HL-60 (cell line): Measurements from ENCODE around the gene FGF14.

Source experiments
- DNase-seq, 2 experiments: peaks; one replicate each; pipeline ENCODE4 v3.0.0-alpha.2; 2010 to 2020; ENCODE audit warnings: low read depth in 1 of 2, low spot score in 1 of 2
- H3K27ac ChIP-seq: fragments of 250-450 bp; sonication (Bioruptor Pico); replicated peaks from 2 replicates; pipeline ENCODE4 v1.5.1; 2020; ENCODE audit warnings: mild to moderate bottlenecking, moderate library complexity
- H3K27me3 ChIP-seq: fragments of 250-450 bp; sonication (Bioruptor Pico); 2 replicates; pipeline ENCODE4 v1.5.1; 2021; ENCODE audit warnings: mild to moderate bottlenecking, moderate library complexity; ENCODE audit not compliant: insufficient read depth, poor library complexity, severe bottlenecking
- H3K4me3 ChIP-seq: replicated peaks from 2 replicates; pipeline ENCODE4 v1.5.1; 2011; ENCODE audit warnings: mild to moderate bottlenecking, control low read depth, low read length; ENCODE audit not compliant: insufficient read depth
- GABPA ChIP-seq: IDR thresholded peaks from 2 replicates; pipeline ENCODE4 v1.6.1; 2012; ENCODE audit warnings: low read depth
- POLR2AphosphoS5 ChIP-seq: IDR thresholded peaks from 2 replicates; pipeline ENCODE4 v1.6.1; 2012; ENCODE audit warnings: low read depth
- SPI1 ChIP-seq: IDR thresholded peaks from 2 replicates; pipeline ENCODE4 v1.6.1; 2012; ENCODE audit warnings: low read depth, mild to moderate bottlenecking, borderline replicate concordance
- long read RNA-seq: library from polyadenylated mRNA; unstranded; transcript quantifications from one replicate; pipeline ENCODE4 v2.0.0, GENCODE V29; 2020
- TF ChIP-seq, protein P1 (sequence below): IDR thresholded peaks from 2 replicates; pipeline ENCODE4 v1.6.1; 2012; ENCODE audit warnings: low read depth; ENCODE audit not compliant: insufficient replicate concordance
- TF ChIP-seq, protein P2 (sequence below): IDR thresholded peaks from one replicate; pipeline ENCODE4 v1.5.1; 2011; ENCODE audit warnings: low read length, control low read depth, inconsistent platforms; ENCODE audit not compliant: insufficient read depth

FGF14 gene
- long read RNA-seq, partial matches to known transcripts = 0 of 2 reads
- long read RNA-seq, other reads (novel, unspliced or antisense) = 2 of 2 reads

- Histone ChIP-seq H3K4me3 (no peak within 1 kb of the TSS), H3K27me3 (peaks cover 65% of the 10 kb centered on the region), H3K27ac (no peak within 1 kb of the TSS)
- TF ChIP-seq SPI1 (no peak), GABPA (no peak), POLR2AphosphoS5 (no peak)
- TF ChIP-seq, protein P1, sequence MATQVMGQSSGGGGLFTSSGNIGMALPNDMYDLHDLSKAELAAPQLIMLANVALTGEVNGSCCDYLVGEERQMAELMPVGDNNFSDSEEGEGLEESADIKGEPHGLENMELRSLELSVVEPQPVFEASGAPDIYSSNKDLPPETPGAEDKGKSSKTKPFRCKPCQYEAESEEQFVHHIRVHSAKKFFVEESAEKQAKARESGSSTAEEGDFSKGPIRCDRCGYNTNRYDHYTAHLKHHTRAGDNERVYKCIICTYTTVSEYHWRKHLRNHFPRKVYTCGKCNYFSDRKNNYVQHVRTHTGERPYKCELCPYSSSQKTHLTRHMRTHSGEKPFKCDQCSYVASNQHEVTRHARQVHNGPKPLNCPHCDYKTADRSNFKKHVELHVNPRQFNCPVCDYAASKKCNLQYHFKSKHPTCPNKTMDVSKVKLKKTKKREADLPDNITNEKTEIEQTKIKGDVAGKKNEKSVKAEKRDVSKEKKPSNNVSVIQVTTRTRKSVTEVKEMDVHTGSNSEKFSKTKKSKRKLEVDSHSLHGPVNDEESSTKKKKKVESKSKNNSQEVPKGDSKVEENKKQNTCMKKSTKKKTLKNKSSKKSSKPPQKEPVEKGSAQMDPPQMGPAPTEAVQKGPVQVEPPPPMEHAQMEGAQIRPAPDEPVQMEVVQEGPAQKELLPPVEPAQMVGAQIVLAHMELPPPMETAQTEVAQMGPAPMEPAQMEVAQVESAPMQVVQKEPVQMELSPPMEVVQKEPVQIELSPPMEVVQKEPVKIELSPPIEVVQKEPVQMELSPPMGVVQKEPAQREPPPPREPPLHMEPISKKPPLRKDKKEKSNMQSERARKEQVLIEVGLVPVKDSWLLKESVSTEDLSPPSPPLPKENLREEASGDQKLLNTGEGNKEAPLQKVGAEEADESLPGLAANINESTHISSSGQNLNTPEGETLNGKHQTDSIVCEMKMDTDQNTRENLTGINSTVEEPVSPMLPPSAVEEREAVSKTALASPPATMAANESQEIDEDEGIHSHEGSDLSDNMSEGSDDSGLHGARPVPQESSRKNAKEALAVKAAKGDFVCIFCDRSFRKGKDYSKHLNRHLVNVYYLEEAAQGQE = no peak
- TF ChIP-seq, protein P2, sequence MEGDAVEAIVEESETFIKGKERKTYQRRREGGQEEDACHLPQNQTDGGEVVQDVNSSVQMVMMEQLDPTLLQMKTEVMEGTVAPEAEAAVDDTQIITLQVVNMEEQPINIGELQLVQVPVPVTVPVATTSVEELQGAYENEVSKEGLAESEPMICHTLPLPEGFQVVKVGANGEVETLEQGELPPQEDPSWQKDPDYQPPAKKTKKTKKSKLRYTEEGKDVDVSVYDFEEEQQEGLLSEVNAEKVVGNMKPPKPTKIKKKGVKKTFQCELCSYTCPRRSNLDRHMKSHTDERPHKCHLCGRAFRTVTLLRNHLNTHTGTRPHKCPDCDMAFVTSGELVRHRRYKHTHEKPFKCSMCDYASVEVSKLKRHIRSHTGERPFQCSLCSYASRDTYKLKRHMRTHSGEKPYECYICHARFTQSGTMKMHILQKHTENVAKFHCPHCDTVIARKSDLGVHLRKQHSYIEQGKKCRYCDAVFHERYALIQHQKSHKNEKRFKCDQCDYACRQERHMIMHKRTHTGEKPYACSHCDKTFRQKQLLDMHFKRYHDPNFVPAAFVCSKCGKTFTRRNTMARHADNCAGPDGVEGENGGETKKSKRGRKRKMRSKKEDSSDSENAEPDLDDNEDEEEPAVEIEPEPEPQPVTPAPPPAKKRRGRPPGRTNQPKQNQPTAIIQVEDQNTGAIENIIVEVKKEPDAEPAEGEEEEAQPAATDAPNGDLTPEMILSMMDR = no peak
- no peak for DNase-seq
Observed at GRCh38 chr13:102401766-102402165, at the start of gene FGF14. Gene FGF14, minus strand, starts transcription at chr13:102402048.

DNA sequence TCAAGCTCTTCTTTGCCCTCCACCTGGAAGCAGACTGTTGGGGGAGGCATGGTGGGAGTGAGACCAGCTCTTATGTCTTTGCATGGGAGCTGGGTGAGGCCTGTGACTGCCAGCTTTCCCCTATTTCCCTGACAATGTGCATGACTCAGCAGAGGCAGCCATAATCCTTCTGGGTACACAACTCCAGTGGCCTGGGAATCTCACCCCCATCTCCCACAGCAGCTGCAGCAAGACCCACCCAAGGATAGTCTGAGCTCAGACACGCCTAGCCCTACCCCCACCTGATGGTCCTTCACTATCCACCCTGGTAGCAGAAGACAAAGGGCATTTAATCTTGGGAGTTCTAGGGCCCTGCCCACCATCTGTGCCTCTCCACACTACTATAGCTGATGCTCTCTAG lies 41.4 kb upstream of the FGF14 start:
- TF ChIP-seq POLR2AphosphoS5 (no peak), GABPA (no peak), SPI1 (no peak)
- H3K27ac ChIP-seq = no peak overlapping the region
- DNase-seq = no peak
- peaks cover 2% of the 10 kb centered on the region for H3K27me3 ChIP-seq
- no peak overlapping the region for H3K4me3 ChIP-seq

DNA sequence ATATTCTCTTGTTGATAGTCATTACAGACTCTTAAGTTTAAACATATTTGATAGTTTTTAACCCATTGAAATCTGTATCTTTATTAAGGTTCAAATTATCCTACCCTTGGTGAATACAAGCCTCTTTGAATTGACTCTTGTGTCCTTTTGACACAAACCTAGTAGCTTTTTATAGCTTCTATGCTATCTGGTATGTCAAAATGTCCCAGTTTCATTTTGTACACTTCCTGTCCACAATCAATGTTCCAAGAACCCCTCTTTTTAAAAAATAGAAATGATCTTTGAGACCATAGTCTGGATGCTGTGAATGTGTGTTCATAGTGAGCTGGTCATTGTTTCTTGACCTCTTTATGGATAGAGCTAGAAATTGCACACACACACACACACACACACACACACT lies 39.2 kb upstream of the FGF14 start:
- TF ChIP-seq SPI1 (no peak), GABPA (no peak), POLR2AphosphoS5 (no peak)
- TF ChIP-seq, protein P2 = no peak
- TF ChIP-seq, protein P1 = no peak
- Histone ChIP-seq H3K27ac (no peak overlapping the region), H3K27me3 (peaks cover 2% of the 10 kb centered on the region), H3K4me3 (no peak overlapping the region)
- no peak for DNase-seq

- H3K27me3 ChIP-seq = peaks cover 2% of the 10 kb centered on the region
- no peak overlapping the region for H3K4me3 ChIP-seq
- no peak for DNase-seq
- TF ChIP-seq SPI1 (no peak), GABPA (no peak)
- TF ChIP-seq, protein P2 = no peak
- TF ChIP-seq, protein P1 = no peak
- no peak overlapping the region for H3K27ac ChIP-seq
Observed at GRCh38 chr13:102440259-102440936, 38.5 kb upstream of the FGF14 start.
